AG08396 (cell line): ENCODE measurements around the gene TMPO.
"Not testable (repeated sequence)": the region's sequence is repeated elsewhere in the genome, so short reads cannot be mapped to it uniquely, and the experiment has no call there.

Experiments
- DNase-seq: peaks from one replicate; pipeline ENCODE4 v3.0.0; 2012; ENCODE audit warnings: low spot score, mixed read lengths

The TMPO gene

GRCh38 chr12:98511806-98512205 lies 3.6 kb upstream of the TMPO start:
- DNase-seq: not testable (repeated sequence)

GRCh38 chr12:98513379-98514322 lies 1.7 kb upstream of the TMPO start:
- no peak for DNase-seq

- no peak for DNase-seq
These were observed 456 bp upstream of the TMPO start for GRCh38 chr12:98514982-98515286.

GRCh38 chr12:98516111-98516873 lies 902 bp downstream of the TMPO start:
- peak; percentile 76 for DNase-seq

GRCh38 chr12:98519257-98519907 lies 4.0 kb downstream of the TMPO start:
- DNase-seq: no peak

- no peak for DNase-seq
These were observed 14.7 kb downstream of the TMPO start for GRCh38 chr12:98530068-98530467.

GRCh38 chr12:98532687-98533304 lies 17.4 kb downstream of the TMPO start:
- DNase-seq: peak; percentile 33

GRCh38 chr12:98533723-98534251 lies 18.4 kb downstream of the TMPO start:
- DNase-seq: no peak

GRCh38 chr12:98538031-98538430 lies 22.6 kb downstream of the TMPO start:
- DNase-seq: no peak

GRCh38 chr12:98543701-98544100 lies 28.3 kb downstream of the TMPO start:
- no peak for DNase-seq

- DNase-seq: no peak
These were observed 29.4 kb downstream of the TMPO start for GRCh38 chr12:98544751-98545150.

- no peak for DNase-seq
These were observed 34.2 kb downstream of the TMPO start for GRCh38 chr12:98549371-98550110.

- no peak for DNase-seq
These were observed 36.4 kb downstream of the TMPO start for GRCh38 chr12:98551787-98552186.

GRCh38 chr12:98558097-98558496 lies 42.7 kb downstream of the TMPO start:
- DNase-seq: not testable (repeated sequence)

GRCh38 chr12:98559666-98560065 lies 44.3 kb downstream of the TMPO start:
- DNase-seq: no peak

GRCh38 chr12:98561846-98562245 lies 46.5 kb downstream of the TMPO start:
- no peak for DNase-seq

- DNase-seq: no peak
These were observed 56.6 kb downstream of the TMPO start for GRCh38 chr12:98572010-98572409.

GRCh38 chr12:98574110-98574509 lies 58.7 kb downstream of the TMPO start:
- DNase-seq: no peak

GRCh38 chr12:98575013-98575412 lies 59.6 kb downstream of the TMPO start:
- no peak for DNase-seq

GRCh38 chr12:98576795-98577194 lies 61.4 kb downstream of the TMPO start:
- not testable (repeated sequence) for DNase-seq

- no peak for DNase-seq
These were observed 63.0 kb downstream of the TMPO start for GRCh38 chr12:98578392-98578791.
